NCI-H1417 treated with DMSO at 0.1 percent for 48 hours (cell line): Measurements from ENCODE around the gene DSN1.
A peak's percentile ranks its signal among the peaks of the same experiment; 100 is the strongest.
"Not testable (repeated sequence)": the region's sequence is repeated elsewhere in the genome, so short reads cannot be mapped to it uniquely, and the experiment has no call there.

ENCODE experiments used
- DNase-seq: peaks from one replicate; lab custom pipeline; 2025; lab: John Stamatoyannopoulos, UW

The DSN1 gene

DNA sequence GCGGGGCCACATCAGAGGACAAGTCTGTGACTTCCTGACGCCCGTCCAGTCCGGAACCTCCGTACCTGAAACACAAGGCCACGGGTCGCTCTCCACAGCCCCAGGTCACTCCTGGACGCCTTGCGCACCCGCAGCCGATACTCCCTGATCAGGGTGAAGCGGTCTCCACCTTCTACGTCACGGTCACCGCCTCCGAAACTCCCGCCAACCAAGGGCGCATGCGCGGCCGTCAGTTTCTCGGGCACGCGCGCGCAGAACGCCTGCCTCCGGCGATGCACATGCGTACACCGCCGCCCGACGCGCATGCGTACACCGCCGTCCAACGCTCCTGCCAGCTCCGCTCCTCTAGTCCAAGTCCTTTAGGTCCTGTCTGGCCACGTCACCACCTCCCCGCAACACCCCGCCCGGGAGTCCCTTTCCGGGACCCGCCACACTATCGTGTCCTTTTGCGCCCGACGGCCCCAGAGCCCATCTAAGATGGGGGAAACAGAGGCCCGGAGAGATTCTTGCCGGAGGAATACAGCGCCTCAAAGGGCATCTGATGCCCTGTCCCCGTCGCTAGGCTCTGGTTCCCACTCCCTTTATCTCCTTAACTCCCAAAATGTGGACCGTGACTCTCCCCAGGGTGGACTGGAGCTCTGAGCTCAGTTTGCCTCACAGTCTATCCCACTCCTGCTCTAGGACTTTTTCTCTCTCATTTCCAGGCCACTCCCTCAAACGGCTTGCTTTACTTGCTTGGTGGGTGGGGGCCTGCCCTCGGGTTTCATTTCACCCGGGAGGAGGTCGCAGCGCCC lies at the start of gene DSN1:
Gene DSN1 (minus strand): TSS at position 167 of the 794 bp plus-strand sequence. CDS start 2,305 bp downstream, outside the sequence.
- peak; percentile 96 for DNase-seq

- DNase-seq, result no peak
These were observed 49.6 kb upstream of the DSN1 start for GRCh38 chr20:36823121-36823520.

- no peak for DNase-seq
These were observed 48.4 kb upstream of the DSN1 start for GRCh38 chr20:36821964-36822437.

DNA sequence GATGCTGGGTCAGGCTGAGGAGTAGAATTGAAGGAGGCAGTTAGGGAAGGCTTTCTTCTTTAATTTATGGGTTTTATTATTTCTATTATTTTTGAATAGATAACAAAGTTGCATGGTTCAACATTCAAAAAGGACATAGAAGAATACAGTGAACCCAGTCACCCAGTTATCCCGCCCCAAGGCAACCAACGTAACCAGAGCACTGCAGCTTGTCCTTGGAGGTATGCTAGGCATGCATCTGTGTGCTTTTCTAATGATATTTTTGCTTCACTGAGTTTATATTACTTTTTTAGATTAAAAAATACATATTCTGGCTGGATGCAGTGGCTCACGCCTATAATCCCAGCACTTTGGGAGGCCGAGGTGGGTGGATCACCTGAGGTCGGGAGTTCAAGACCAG lies 47.4 kb upstream of the DSN1 start:
- DNase-seq, result no peak

DNA sequence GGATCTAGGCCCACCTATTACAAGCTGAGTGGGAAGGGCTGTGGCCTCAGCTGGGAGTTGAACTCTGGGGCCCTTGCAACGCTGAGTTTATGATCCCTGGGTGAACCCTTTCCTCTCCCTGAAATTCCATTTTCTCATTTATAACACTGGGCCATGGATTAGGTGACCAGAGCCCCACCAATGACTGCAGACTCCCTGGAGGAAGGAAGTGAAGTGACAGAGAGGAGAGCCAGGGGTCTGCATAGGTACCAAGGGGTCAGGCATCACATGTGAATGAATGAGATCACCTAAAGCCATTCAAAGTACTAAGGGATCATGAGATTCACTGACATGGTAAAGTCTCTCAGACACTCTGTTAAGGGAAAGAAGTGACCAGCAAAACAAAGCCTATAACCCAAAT lies 46.5 kb upstream of the DSN1 start:
- DNase-seq, result no peak

DNA sequence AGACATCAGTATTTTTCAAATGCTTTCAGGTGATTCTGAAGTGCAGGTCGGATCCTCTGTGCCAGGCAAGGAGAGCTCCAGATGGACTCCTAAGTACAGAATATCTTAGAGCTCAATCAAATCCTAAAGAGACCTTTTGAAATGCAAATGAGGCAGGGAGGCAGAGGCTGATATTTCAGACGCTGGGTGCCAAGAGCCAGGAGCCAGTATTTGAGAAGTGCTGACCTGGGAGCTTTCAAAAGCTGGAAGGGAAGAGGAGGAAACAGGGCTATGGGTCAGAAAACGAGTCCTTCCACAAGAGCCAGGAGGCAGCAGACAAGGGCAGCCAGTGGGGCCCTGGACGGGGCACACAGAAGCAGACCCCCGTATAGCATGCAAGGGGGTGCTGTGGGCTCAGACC lies 46.1 kb upstream of the DSN1 start:
- no peak for DNase-seq

DNA sequence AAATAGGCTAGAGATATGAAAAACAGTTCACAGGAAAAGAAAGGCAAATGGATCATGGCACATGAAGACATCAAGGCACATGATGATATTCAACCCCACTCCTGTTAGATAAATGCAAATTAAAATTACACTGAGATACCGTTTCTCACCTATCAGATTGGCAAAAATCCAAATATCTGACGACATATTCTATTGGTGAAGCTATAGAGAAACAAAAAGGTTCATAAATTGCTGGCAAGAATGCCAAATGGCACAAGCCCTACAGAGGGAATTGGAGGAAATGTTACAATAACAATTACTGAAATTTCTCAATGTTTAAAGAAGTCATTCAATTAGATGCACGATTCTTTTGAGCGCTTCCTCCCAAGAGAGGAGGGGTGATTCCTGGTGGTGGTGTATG lies 45.3 kb upstream of the DSN1 start:
- no peak for DNase-seq

GRCh38 chr20:36818185-36818584 lies 44.6 kb upstream of the DSN1 start:
- no peak for DNase-seq

GRCh38 chr20:36817496-36817895 lies 43.9 kb upstream of the DSN1 start:
- no peak for DNase-seq

- no peak for DNase-seq
These were observed 42.0 kb upstream of the DSN1 start for GRCh38 chr20:36815454-36816091.

DNA sequence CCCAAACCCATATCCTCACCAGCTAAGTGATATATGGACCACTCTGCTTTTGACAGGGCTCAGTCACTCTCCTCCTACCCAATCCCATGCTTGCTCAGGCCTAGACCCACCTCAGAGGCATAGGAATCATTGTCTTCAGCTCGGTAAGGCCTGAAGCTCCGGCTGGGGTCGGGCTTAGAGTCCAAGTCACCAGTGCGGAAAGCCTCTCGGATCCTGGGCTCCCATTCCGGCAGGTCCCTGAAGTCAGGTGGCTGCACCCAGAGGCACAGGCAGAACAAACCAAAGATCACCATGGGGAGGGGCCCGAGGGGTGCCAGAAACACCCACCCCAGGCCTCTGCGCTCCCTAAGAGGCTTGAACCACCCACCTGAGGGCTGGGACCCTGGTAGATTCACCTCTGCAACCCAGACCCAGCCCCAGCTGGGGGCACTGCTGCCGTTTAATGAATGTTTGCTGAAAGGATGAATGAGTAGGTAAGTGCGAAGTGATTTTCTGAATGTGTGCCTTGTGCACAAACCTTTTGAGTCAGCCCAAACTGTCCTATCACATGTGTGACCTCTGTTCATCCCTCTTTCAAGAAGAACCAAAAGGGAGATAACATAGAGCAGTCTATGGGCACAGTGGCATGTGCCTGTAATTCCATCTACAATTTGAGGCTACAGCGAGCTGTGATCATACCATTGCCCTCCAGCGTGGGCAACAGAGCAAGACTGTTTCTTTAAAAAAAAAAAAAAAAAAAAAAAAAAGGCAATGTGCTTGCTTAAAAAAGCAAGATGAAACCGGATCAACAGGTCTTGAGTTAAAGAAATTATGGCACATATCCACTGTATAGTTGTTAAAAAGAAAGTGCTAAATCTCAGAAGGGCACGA lies 39.3 kb upstream of the DSN1 start:
- no peak for DNase-seq

DNA sequence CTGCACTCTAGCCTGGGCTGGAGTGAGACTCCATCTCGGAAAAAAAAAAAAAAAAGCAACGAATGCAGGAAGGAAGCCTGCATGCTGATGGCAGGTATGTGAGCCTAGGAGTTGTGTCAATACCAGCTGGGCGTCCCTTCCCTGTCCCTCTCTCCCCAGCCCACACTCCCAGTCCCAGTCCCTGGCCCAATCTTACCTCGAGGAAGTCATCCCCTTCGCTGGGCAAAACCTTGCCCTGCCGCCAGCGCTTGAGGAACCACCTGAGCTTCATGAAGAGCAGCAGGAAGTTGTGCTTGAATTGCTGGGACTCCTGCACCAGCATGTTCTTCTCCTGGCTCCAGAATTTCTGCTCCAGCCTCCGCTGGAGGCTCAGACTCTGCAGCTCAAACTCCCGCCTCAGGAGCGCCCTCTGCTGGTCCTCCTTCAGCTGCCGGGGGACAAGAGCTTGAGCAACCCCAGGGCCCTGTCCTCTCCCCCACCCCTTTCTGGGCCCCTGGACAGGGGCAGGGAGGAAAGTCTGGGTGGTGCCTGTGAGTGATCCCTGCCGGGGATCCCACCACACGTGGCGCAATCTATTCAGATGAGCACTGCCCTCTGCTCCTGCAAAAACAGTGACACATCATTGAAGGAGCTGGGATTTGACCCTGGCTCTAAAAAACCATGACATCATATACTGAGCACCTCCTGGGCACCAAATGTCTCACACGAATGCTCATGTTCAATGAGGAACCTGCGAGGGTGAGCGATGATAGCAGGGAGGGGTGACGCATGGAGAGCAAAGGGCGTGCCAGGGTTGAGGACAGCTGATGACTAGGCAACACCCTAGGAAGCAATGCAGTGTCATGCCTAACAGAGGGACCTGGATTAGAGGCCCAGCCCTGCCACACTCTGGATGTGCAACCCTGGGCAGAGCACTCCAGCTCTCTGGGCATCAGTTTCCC lies 35.0 kb upstream of the DSN1 start:
- no peak for DNase-seq

GRCh38 chr20:36806049-36806448 lies 32.5 kb upstream of the DSN1 start:
- DNase-seq, result no peak

GRCh38 chr20:36805396-36805795 lies 31.8 kb upstream of the DSN1 start:
- no peak for DNase-seq

DNA sequence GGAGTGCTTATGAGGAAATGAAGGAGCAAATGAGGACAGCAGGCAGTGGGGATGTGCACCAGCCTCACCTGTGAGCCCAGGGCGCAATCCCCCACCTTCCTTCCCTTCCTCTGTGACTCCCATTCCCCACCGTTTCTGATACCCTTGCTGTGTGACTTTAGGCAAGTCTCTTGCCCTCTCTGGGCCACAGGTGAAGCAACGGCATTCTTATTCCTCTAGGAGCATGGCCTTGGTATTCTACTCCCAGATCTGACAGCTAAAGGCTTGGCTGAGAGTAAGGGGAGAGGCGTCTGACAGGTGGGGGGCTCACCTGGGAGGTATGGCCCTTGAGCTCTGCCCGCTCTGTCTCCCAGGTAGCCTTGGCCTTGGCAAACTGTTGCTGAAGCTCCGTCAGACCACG lies 30.9 kb upstream of the DSN1 start:
- DNase-seq, result no peak

DNA sequence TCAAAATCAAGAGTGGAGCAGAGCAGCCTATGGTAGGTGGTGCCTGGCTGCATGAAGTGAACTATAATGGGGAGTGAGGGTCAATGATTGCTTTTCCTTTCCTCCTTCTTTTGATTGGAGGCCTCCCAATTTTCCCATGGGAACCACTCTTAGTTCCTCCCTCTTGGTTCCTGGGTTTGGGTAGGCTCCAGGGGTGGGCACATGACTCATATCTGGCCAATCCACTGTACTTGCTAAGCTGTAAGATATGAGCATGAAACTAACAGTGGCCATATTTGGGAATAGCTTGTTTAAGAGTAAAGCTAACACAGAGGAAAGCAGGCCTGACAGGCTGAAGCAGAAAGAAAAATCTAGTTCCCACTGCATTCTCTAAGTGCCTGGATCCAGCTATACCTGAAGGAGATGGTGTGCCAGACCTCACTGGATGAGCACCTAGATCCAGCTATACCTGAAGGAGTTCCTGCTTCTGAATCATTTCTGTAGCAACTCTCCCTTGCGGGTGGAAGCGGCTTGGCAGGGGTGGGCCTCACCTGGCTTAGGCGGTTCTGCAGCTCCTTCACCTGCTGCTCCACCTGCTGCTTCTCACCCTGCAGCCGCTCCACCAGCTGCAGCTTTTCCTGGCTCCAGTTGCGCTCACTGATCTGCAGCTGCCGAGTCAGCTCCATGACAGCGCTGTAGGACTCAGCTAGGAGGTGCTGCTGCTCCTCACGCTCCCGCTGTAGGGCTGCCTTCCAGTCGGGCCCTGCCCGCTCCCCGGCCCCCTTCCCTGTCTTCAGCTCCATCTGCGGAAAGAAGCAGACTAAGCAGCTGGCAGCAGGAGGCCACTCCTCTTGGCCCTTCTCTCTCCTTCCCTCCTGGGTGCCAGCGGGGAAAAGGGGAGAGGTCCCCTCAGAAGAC lies 29.0 kb upstream of the DSN1 start:
- no peak for DNase-seq

DNA sequence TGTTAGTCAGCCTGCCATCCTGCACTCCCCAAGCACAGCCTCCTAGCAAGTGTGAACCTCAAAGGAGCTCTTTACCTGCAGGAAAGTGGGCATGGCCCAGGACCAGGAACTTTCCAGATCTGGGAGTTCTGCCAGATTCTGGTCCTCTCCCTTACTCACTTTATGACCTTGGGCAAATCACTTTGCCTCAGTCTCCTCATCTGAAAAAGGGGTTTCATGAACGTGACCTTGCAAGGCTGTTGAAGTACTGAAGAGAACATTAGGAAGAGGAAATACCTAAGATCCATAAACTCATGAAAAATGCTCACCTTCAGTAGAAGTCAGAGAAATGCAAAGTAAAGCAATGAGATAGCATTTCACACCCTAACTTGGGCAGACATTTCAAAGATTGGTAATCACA lies 26.8 kb upstream of the DSN1 start:
- DNase-seq, result no peak

DNA sequence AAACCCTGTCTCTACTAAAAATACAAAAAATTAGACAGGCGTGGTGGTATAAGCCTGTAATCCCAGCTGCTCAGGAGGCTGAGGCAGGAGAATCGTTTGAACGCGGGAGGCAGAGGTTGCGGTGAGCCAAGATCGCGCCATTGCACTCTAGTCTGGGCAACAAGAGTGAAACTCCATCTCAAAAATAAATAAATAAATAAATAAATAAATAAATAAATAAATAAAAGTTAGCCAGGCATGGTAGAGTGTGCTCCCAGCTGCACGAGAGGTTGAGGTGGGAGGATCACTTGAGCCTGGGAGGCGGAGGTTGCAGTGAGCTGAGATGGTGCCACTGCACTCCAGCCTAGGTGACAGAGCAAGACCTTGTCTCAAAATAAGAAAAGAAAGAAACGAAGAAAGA lies 25.8 kb upstream of the DSN1 start:
- not testable (repeated sequence) for DNase-seq

DNA sequence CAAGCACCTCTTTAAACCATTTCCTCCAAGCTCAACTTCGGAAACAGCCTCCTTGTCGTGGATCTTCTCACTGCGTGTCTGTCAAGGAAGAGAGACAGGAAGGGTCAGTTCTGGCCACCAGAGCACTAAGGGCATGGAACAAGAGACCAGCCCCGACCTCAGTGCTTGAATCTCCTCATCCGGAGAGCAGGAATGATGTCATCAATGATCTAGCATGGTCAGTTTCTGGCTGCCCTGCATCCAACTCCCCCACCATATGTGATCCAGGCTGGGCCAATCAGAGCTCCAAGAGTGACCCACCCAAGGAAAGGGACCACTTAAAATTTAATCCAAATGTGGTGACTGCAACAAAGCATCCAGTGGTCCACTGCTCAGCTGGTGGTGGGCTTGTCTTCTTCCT lies 23.3 kb upstream of the DSN1 start:
- DNase-seq, result no peak

DNA sequence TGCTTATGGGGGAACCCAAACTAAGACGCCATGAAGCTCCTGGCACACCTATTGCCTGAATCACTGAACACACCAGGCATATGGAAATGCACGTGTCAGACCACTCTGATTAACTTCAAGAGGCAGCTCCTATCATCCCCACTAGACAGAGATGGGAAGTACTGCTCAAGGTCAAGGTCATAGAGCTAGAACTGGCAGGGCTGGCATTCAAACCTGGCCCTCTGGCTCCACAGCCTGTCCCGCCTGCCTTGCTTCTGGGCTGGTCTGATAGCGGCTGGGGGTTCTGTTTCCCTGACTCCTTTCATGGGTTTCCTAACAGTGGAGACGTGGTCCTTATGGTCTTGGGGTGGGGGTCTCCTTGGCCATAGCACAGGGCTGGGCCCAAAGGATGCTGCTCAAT lies 22.6 kb upstream of the DSN1 start:
- no peak for DNase-seq
